H1 (cell line): ENCODE results near the gene PYGB. TPM values are rescaled to one million over a fixed set of nuclear protein-coding genes. Genes with fewer than 3 reads are reported as not detected.

Experiments
- CTCF ChIA-PET: fragments of 300-600 bp; sonication (Branson Sonifier 250); formaldehyde crosslinking; loops from one replicate; lab custom pipeline; 2021; ENCODE audit not compliant: partially characterized antibody; lab: Charles Lee
- POLR2A ChIA-PET: fragments of 300-600 bp; sonication (Branson Sonifier 250); formaldehyde crosslinking; loops from one replicate; lab custom pipeline; 2021; ENCODE audit warnings: inconsistent platforms; ENCODE audit not compliant: partially characterized antibody; lab: Charles Lee
- DNase-seq, 2 experiments: peaks; one replicate each; pipeline versions ENCODE4 v3.0.0 to v3.0.0-alpha.2; 2010 to 2022; ENCODE audit warnings: low spot score in 2 of 2, low read depth in 1 of 2, mixed read lengths in 1 of 2
- FAIRE-seq: peaks from 2 replicates; lab custom pipeline; 2011; peaks lifted over from hg19 to GRCh38; lab: Jason Lieb, UNC
- H2AFZ ChIP-seq: 2 replicates; pipeline ENCODE4 v1.8.1; 2012; ENCODE audit warnings: low read length, inconsistent platforms
- H2AK5ac ChIP-seq: 2 replicates; pipeline ENCODE4 v1.6.1; 2013; ENCODE audit warnings: low read depth, low read length
- H2BK120ac ChIP-seq: replicated peaks from 2 replicates; pipeline ENCODE3; 2013; ENCODE audit warnings: low read depth, low read length, inconsistent platforms
- H2BK12ac ChIP-seq: 2 replicates; pipeline ENCODE4 v1.6.1; 2013; ENCODE audit warnings: low read depth, low read length
- H2BK15ac ChIP-seq: 2 replicates; pipeline ENCODE4 v1.6.1; 2013; ENCODE audit warnings: low read length
- H2BK20ac ChIP-seq: 2 replicates; pipeline ENCODE4 v1.6.1; 2013; ENCODE audit warnings: low read length
- H2BK5ac ChIP-seq: 2 replicates; pipeline ENCODE4 v1.6.1; 2013; ENCODE audit warnings: low read depth, low read length
- H3K14ac ChIP-seq: 2 replicates; pipeline ENCODE4 v1.6.1; 2013; ENCODE audit warnings: inconsistent platforms; ENCODE audit not compliant: insufficient read length
- H3K18ac ChIP-seq: 2 replicates; pipeline ENCODE4 v1.6.1; 2013; ENCODE audit warnings: low read length; ENCODE audit errors: extremely low read depth
- H3K23ac ChIP-seq: 2 replicates; pipeline ENCODE4 v1.6.1; 2013; ENCODE audit warnings: inconsistent platforms; ENCODE audit not compliant: insufficient read length
- H3K23me2 ChIP-seq: 2 replicates; pipeline ENCODE4 v1.6.1; 2013; ENCODE audit warnings: low read depth, low read length
- H3K27ac ChIP-seq: 2 replicates; pipeline ENCODE4 v1.6.1; 2011; ENCODE audit warnings: low read depth, low read length, inconsistent platforms
- H3K27me3 ChIP-seq, 4 experiments: replicated peaks in 1 of 4; 1 replicate in 1 of 4; 2 replicates in 3 of 4; pipeline versions ENCODE4 v1.6.1 to v1.8.1; 2011 to 2013; ENCODE audit warnings: low read length in 3 of 4, mild to moderate bottlenecking in 3 of 4, inconsistent platforms in 2 of 4, mixed read lengths in 2 of 4, moderate library complexity in 1 of 4; ENCODE audit not compliant: control insufficient read depth in 3 of 4, insufficient read depth in 3 of 4; ENCODE audit errors: extremely low read depth in 1 of 4
- H3K36me3 ChIP-seq, 4 experiments: 2 replicates each; pipeline versions ENCODE4 v1.6.1 to v1.8.1; 2011 to 2013; ENCODE audit warnings: mild to moderate bottlenecking in 4 of 4, low read length in 3 of 4, moderate library complexity in 2 of 4, control low read depth in 1 of 4, inconsistent platforms in 1 of 4; ENCODE audit not compliant: insufficient read depth in 4 of 4, control insufficient read depth in 2 of 4
- H3K4ac ChIP-seq: replicated peaks from 2 replicates; pipeline ENCODE3; 2013; ENCODE audit warnings: low read length, low read depth, mixed read lengths, inconsistent platforms; ENCODE audit not compliant: insufficient read length
- H3K4me1 ChIP-seq, 4 experiments: replicated peaks in 1 of 4; 1 replicate in 1 of 4; 2 replicates in 3 of 4; pipeline versions ENCODE4 v1.6.1 to v1.8.1; 2011 to 2013; ENCODE audit warnings: low read length in 3 of 4, inconsistent platforms in 2 of 4, mixed read lengths in 1 of 4; ENCODE audit not compliant: insufficient read depth in 4 of 4, control insufficient read depth in 3 of 4
- H3K4me2 ChIP-seq, 2 experiments: 2 replicates each; pipeline versions ENCODE4 v1.6.1 to v1.8.1; 2011 to 2013; ENCODE audit warnings: low read depth in 2 of 2, low read length in 2 of 2, control low read depth in 1 of 2, inconsistent platforms in 1 of 2, mild to moderate bottlenecking in 1 of 2; ENCODE audit not compliant: insufficient read depth in 1 of 2
- H3K4me3 ChIP-seq, 4 experiments: fragments of 200-600, 300-600 bp in 1 of 4; sonication (generic), shearing (Covaris generic), sonication (Bioruptor Twin) in 1 of 4; 2 replicates each; pipeline versions ENCODE4 v1.5.1 to v1.8.1; 2011 to 2016; ENCODE audit warnings: low read length in 4 of 4, low read depth in 3 of 4, control low read depth in 2 of 4, inconsistent platforms in 2 of 4, mild to moderate bottlenecking in 2 of 4, mixed read lengths in 1 of 4, moderate library complexity in 1 of 4; ENCODE audit not compliant: insufficient read depth in 2 of 4; ENCODE audit errors: extremely low read depth in 1 of 4
- H3K56ac ChIP-seq: replicated peaks from 2 replicates; pipeline ENCODE3; 2013; ENCODE audit warnings: low read depth, mild to moderate bottlenecking, mixed read lengths, low read length, inconsistent platforms; ENCODE audit not compliant: insufficient read length
- H3K79me1 ChIP-seq: 2 replicates; pipeline ENCODE4 v1.6.1; 2013; ENCODE audit warnings: low read depth, low read length, control low read depth
- H3K79me2 ChIP-seq, 2 experiments: 2 replicates each; pipeline versions ENCODE4 v1.6.1 to v1.8.1; 2012 to 2013; ENCODE audit warnings: low read length in 2 of 2, mild to moderate bottlenecking in 2 of 2, inconsistent platforms in 1 of 2; ENCODE audit not compliant: insufficient read depth in 2 of 2, control insufficient read depth in 1 of 2
- H3K9ac ChIP-seq, 4 experiments: replicated peaks in 1 of 4; 1 replicate in 1 of 4; 2 replicates in 3 of 4; pipeline versions ENCODE4 v1.6.1 to v1.8.1; 2011 to 2013; ENCODE audit warnings: low read depth in 3 of 4, low read length in 3 of 4, control low read depth in 2 of 4, mild to moderate bottlenecking in 2 of 4, moderate library complexity in 2 of 4, inconsistent platforms in 1 of 4; ENCODE audit errors: extremely low read depth in 1 of 4
- H3K9me3 ChIP-seq, 2 experiments: 2 replicates each; pipeline versions ENCODE4 v1.6.1 to v1.8.1; 2012 to 2013; ENCODE audit warnings: mild to moderate bottlenecking in 2 of 2, moderate library complexity in 2 of 2, control low read depth in 1 of 2, inconsistent platforms in 1 of 2, low read depth in 1 of 2, low read length in 1 of 2, mixed read lengths in 1 of 2; ENCODE audit not compliant: insufficient read depth in 2 of 2
- H4K20me1 ChIP-seq, 2 experiments: replicated peaks in 1 of 2; 2 replicates each; pipeline versions ENCODE3 to v1.8.1; 2011 to 2013; ENCODE audit warnings: inconsistent platforms in 2 of 2, low read length in 2 of 2, mild to moderate bottlenecking in 1 of 2; ENCODE audit not compliant: insufficient read depth in 2 of 2, control insufficient read depth in 1 of 2
- H4K5ac ChIP-seq: 2 replicates; pipeline ENCODE4 v1.6.1; 2013; ENCODE audit warnings: low read length, low read depth, mixed read lengths, inconsistent platforms; ENCODE audit not compliant: insufficient read length
- H4K8ac ChIP-seq: 2 replicates; pipeline ENCODE4 v1.8.0; 2013; ENCODE audit warnings: mild to moderate bottlenecking, moderate library complexity, low read length, inconsistent platforms; ENCODE audit not compliant: insufficient read depth; ENCODE audit errors: extremely low read depth
- H4K91ac ChIP-seq: replicated peaks from 2 replicates; pipeline ENCODE3; 2013; ENCODE audit warnings: low read length, mixed read lengths, inconsistent platforms; ENCODE audit not compliant: insufficient read length
- ASH2L ChIP-seq: fragments of 200-600, 300-600 bp; sonication (generic); IDR thresholded peaks from one replicate; pipeline ENCODE4 v1.7.1; 2017; ENCODE audit warnings: low read length
- CHD2 ChIP-seq: IDR thresholded peaks from 2 replicates; pipeline ENCODE4 v1.6.1; 2012; ENCODE audit warnings: low read length, improper control_type of control experiment
- E2F6 ChIP-seq: IDR thresholded peaks from 2 replicates; pipeline ENCODE4 v1.6.1; 2012; ENCODE audit warnings: inconsistent platforms
- KDM4A ChIP-seq: IDR thresholded peaks from one replicate; pipeline ENCODE4 v1.7.1; 2012; ENCODE audit warnings: low read depth, mild to moderate bottlenecking, moderate library complexity, low read length, inconsistent platforms; ENCODE audit not compliant: severe bottlenecking
- KDM5A ChIP-seq: fragments of 200-600 bp; IDR thresholded peaks from 2 replicates; pipeline ENCODE4 v1.7.1; 2012; ENCODE audit warnings: mild to moderate bottlenecking, low read length, inconsistent platforms, mixed read lengths
- POU5F1 ChIP-seq: IDR thresholded peaks from 2 replicates; pipeline ENCODE4 v1.6.1; 2011; ENCODE audit warnings: low read depth, mild to moderate bottlenecking, low read length, moderate library complexity
- RAD21 ChIP-seq, 2 experiments: IDR thresholded peaks in 1 of 2; conservative IDR thresholded peaks in 1 of 2; 2 replicates each; pipeline ENCODE4 v1.6.1; 2011; ENCODE audit warnings: low read depth in 2 of 2, low read length in 2 of 2, improper control_type of control experiment in 1 of 2, inconsistent platforms in 1 of 2, mild to moderate bottlenecking in 1 of 2, moderate library complexity in 1 of 2
- RNF2 ChIP-seq: fragments of 200-900, 300-1000 bp; sonication (generic); IDR thresholded peaks from 2 replicates; pipeline ENCODE4 v1.7.1; 2016; ENCODE audit warnings: borderline replicate concordance, low read depth, mild to moderate bottlenecking, antibody characterized with exemption, low read length; ENCODE audit not compliant: poor library complexity, severe bottlenecking; ENCODE audit errors: missing control alignments
- SIN3A ChIP-seq, 2 experiments: IDR thresholded peaks in 1 of 2; conservative IDR thresholded peaks in 1 of 2; 2 replicates each; pipeline ENCODE4 v1.6.1; 2011 to 2012; ENCODE audit warnings: low read length in 2 of 2, improper control_type of control experiment in 1 of 2, low read depth in 1 of 2, mild to moderate bottlenecking in 1 of 2
- SIX5 ChIP-seq: IDR thresholded peaks from 2 replicates; pipeline ENCODE4 v1.6.1; 2011; ENCODE audit warnings: mild to moderate bottlenecking, low read depth, low read length
- SP1 ChIP-seq: IDR thresholded peaks from 2 replicates; pipeline ENCODE4 v1.6.1; 2011; ENCODE audit warnings: low read depth, low read length
- SP2 ChIP-seq: IDR thresholded peaks from 2 replicates; pipeline ENCODE4 v1.6.1; 2012; ENCODE audit warnings: mild to moderate bottlenecking, low read length, inconsistent platforms
- SP4 ChIP-seq: IDR thresholded peaks from 2 replicates; pipeline ENCODE4 v1.6.1; 2012; ENCODE audit warnings: low read length, inconsistent platforms
- WGBS, 2 experiments: shearing (Covaris generic) in 1 of 2; methylation state at CpG; one replicate each; pipeline versions ENCODE4 v1.1.6 to v1.1.7; 2013 to 2015; ENCODE audit warnings: low lambda C conversion rate in 2 of 2, mixed read lengths in 2 of 2, inconsistent platforms in 1 of 2, low coverage in 1 of 2, missing lambda C conversion rate in 1 of 2; ENCODE audit not compliant: insufficient replicate concordance in 2 of 2, insufficient coverage in 1 of 2, insufficient read length in 1 of 2; ENCODE audit errors: extremely low coverage in 1 of 2, missing lambda C conversion rate in 1 of 2; 5-methylcytosine and 5-hydroxymethylcytosine counted together
- polyA plus RNA-seq, 7 experiments: library from polyadenylated mRNA; depleted of rRNA in 3 of 7; stranded (reverse) in 5 of 7; unstranded in 2 of 7; fragments of >200 nt in 5 of 7; fragments of 200-250 nt in 2 of 7; gene quantifications; 1 replicate in 5 of 7; 2 replicates in 1 of 7; 4 replicates in 1 of 7; pipeline versions ENCODE4 v1.2.1 to v1.2.3, GENCODE V29; 2011 to 2013; ENCODE audit warnings: missing spikeins in 2 of 7, mixed read lengths in 2 of 7
- total RNA-seq: library from RNA; stranded (reverse); fragmentation: NEBNext Ultra II Directional; extraction: Animal tissue kit (Norgen Biotek cat#: 25700); gene quantifications from 2 replicates; pipeline ENCODE4 v1.2.1, GENCODE V29; 2021

PYGB gene
- total and polyA plus RNA-seq, 2 of the 8 experiments (the other 6 are each of a cell fraction or from before 2014, with no cell fraction given): 26.6 to 56.0 TPM

- H2BK12ac ChIP-seq: no peak overlapping the region
- no peak overlapping the region for H3K9ac ChIP-seq
- FAIRE-seq: no peak
- H4K8ac ChIP-seq: no peak overlapping the region
- no peak for DNase-seq
- H2BK20ac ChIP-seq: no peak overlapping the region
- H3K23ac ChIP-seq: no peak overlapping the region
- CTCF ChIA-PET: interaction anchor here (0.9 to 3.0 kb wide), 3 partner anchors 12 to 110 kb away, joined by 3 to 17 read pairs (median 3); partner anchors contain the start of gene PYGB
- 76% methylated on average over 4 of the region's 4 CpGs; no CpG with 5 or more reads in 1 of the 2 experiments for WGBS, 2 experiments
- H2BK120ac ChIP-seq: no peak overlapping the region
- no peaks in the 10 kb centered on the region for H4K20me1 ChIP-seq
- H4K91ac ChIP-seq: no peak overlapping the region
- no peak overlapping the region for H3K14ac ChIP-seq
- no peaks in the 10 kb centered on the region for H3K4me1 ChIP-seq
- H3K79me1 ChIP-seq: peaks cover 13% of the 10 kb centered on the region
- POLR2A ChIA-PET: interaction anchor here (1.0 kb wide), 1 partner anchor 9 kb away, joined by 3 read pairs; no protein-coding TSS in a partner anchor
- no peak overlapping the region for H3K18ac ChIP-seq
- H3K4me3 ChIP-seq: no peak overlapping the region
- no peak overlapping the region for H2AK5ac ChIP-seq
- no peak overlapping the region for H3K27ac ChIP-seq
- peaks cover 2 to 17% (median 9%) of the 10 kb centered on the region in 4 experiments; a peak in 3 of 8 replicates for H3K36me3 ChIP-seq
- H2BK5ac ChIP-seq: no peak overlapping the region
- H3K4ac ChIP-seq: no peak overlapping the region
- peaks cover 0 to 6% of the 10 kb centered on the region in 2 experiments; a peak in 1 of 4 replicates for H3K9me3 ChIP-seq
- no peak overlapping the region for H3K4me2 ChIP-seq
- H4K5ac ChIP-seq: no peak overlapping the region
- H3K27me3 ChIP-seq: no peaks in the 10 kb centered on the region
- H2BK15ac ChIP-seq: no peak overlapping the region
- no peak overlapping the region for H2AFZ ChIP-seq
- no peaks in the 10 kb centered on the region for H3K23me2 ChIP-seq
- H3K79me2 ChIP-seq: peaks cover 0 to 16% of the 10 kb centered on the region in 2 experiments; a peak in 2 of 4 replicates
- no peak overlapping the region for H3K56ac ChIP-seq
- no peak for TF ChIP-seq RAD21 (IDR thresholded peaks at IDR 0.05 in 1 of 2, conservative IDR thresholded peaks at IDR 0.05 in 1 of 2; ENCODE audit: low read depth in 2 of 2, low read length in 2 of 2)
- no peak for TF ChIP-seq E2F6
- no peak for TF ChIP-seq RNF2
- TF ChIP-seq POU5F1: no peak
- no peak for TF ChIP-seq ASH2L
- no peak for TF ChIP-seq CHD2
- no peak for TF ChIP-seq SP2
- TF ChIP-seq SIX5: no peak
- no peak for TF ChIP-seq SP1
- TF ChIP-seq SIN3A (conservative IDR thresholded peaks at IDR 0.05 in 1 of 2, IDR thresholded peaks at IDR 0.05 in 1 of 2; ENCODE audit: low read depth in 1 of 2, low read length in 2 of 2): no peak
- TF ChIP-seq KDM5A: no peak
- no peak for TF ChIP-seq SP4
- TF ChIP-seq KDM4A: no peak
Observed at GRCh38 chr20:25258828-25259227, 10.9 kb downstream of the PYGB start.
